K562 (cell line): ENCODE results near the gene IL17RC. TPM values are rescaled to one million over a fixed set of nuclear protein-coding genes. Genes with fewer than 3 reads are reported as not detected.

Experiments
- CHD1 ChIP-seq: fragments of 200-600 bp; sonication (generic); IDR thresholded peaks from one replicate; pipeline ENCODE4 v1.6.1; 2012; ENCODE audit warnings: mild to moderate bottlenecking, moderate library complexity, low read length, inconsistent platforms
- CTCFL ChIP-seq: IDR thresholded peaks from 2 replicates; pipeline ENCODE4 v1.6.1; 2011; ENCODE audit warnings: borderline replicate concordance, low read depth, mild to moderate bottlenecking, moderate library complexity, low read length; ENCODE audit not compliant: insufficient read depth, poor library complexity, severe bottlenecking
- HNRNPK ChIP-seq: fragments of 200-400 bp; formaldehyde crosslinking; IDR thresholded peaks from one replicate; pipeline ENCODE4 v1.6.1; 2018; ENCODE audit warnings: mild to moderate bottlenecking, low read depth, low read length; ENCODE audit not compliant: poor library complexity, severe bottlenecking
- HOMEZ ChIP-seq: fragments of 250-450 bp; sonication (Bioruptor Pico); IDR thresholded peaks from 2 replicates; pipeline ENCODE4 v1.4.0; 2020; ENCODE audit warnings: mild to moderate bottlenecking, moderate library complexity
- KLF16 ChIP-seq: IDR thresholded peaks from 2 replicates; pipeline ENCODE4 v1.6.1; 2016; ENCODE audit warnings: antibody characterized with exemption
- NR2C2 ChIP-seq, 2 experiments: fragments of 200-800 bp in 1 of 2; sonication (Bioruptor generic) in 1 of 2; sonication (generic) in 1 of 2; formaldehyde crosslinking in 1 of 2; IDR thresholded peaks; 2 replicates each; pipeline versions ENCODE4 v1.6.1 to v1.8.0; 2016 to 2022; ENCODE audit warnings: mild to moderate bottlenecking in 1 of 2, missing compliant biosample characterization in 1 of 2, missing genetic modification characterization in 1 of 2, missing genetic modification reagents in 1 of 2
- RB1 ChIP-seq: fragments of 450-650 bp; IDR thresholded peaks from 2 replicates; pipeline ENCODE4 v1.6.1; 2017; ENCODE audit warnings: low read depth, mild to moderate bottlenecking
- RBM39 ChIP-seq: fragments of 200-400 bp; formaldehyde crosslinking; optimal IDR thresholded peaks from 2 replicates; pipeline ENCODE3; 2018; ENCODE audit warnings: low read depth, low read length
- SUPT5H ChIP-seq: fragments of 450-650 bp; IDR thresholded peaks from 2 replicates; pipeline ENCODE4 v1.6.1; 2016
- TRIM24 ChIP-seq, 2 experiments: fragments of 450-650 bp; IDR thresholded peaks; 2 replicates each; pipeline ENCODE4 v1.6.1; 2016
- TSHZ1 ChIP-seq: fragments of 250-450 bp; sonication (Bioruptor Pico); IDR thresholded peaks from 2 replicates; pipeline ENCODE4 v1.4.0; 2020; ENCODE audit warnings: mild to moderate bottlenecking, moderate library complexity
- ZBTB1 ChIP-seq: sonication (generic); formaldehyde crosslinking; IDR thresholded peaks from 2 replicates; pipeline ENCODE4 v1.8.1; 2023; ENCODE audit warnings: missing genetic modification reagents, low read depth, mild to moderate bottlenecking, borderline replicate concordance
- ZBTB7A ChIP-seq: IDR thresholded peaks from 2 replicates; pipeline ENCODE4 v1.6.1; 2011; ENCODE audit warnings: low read depth, mild to moderate bottlenecking, low read length, moderate library complexity, borderline replicate concordance; ENCODE audit not compliant: control insufficient read depth
- ZFP30 ChIP-seq: fragments of 250-450 bp; sonication (Bioruptor Pico); IDR thresholded peaks from 2 replicates; pipeline ENCODE4 v1.8.0; 2022; ENCODE audit warnings: moderate library complexity, mild to moderate bottlenecking, inconsistent platforms, borderline replicate concordance
- ZFX ChIP-seq: sonication (generic); formaldehyde crosslinking; IDR thresholded peaks from 2 replicates; pipeline ENCODE4 v1.8.0; 2022; ENCODE audit warnings: mild to moderate bottlenecking, missing genetic modification reagents, moderate library complexity
- ZKSCAN1 ChIP-seq: fragments of 150-350 bp; IDR thresholded peaks from 2 replicates; pipeline ENCODE4 v1.6.1; 2016; ENCODE audit warnings: low read depth, low read length
- ZNF224 ChIP-seq: sonication (generic); formaldehyde crosslinking; IDR thresholded peaks from 2 replicates; pipeline ENCODE4 v1.8.0; 2022; ENCODE audit warnings: mild to moderate bottlenecking, missing genetic modification reagents
- polyA plus RNA-seq, 8 experiments: library from polyadenylated mRNA; depleted of rRNA in 4 of 8; stranded (reverse) in 5 of 8; unstranded in 3 of 8; fragments of >200 nt; fragmentation: Nextera tagmentation in 2 of 8; fragmentation: Illumina TruSeq in 1 of 8; extraction: Ambion mirVana in 2 of 8; extraction: Trizol in 1 of 8; gene quantifications; 2 replicates each; pipeline versions ENCODE4 v1.2.1 to v1.2.3, GENCODE V29; 2011 to 2014; ENCODE audit warnings: inconsistent platforms in 1 of 8, missing spikeins in 1 of 8
- total RNA-seq, 7 experiments: library from RNA; depleted of rRNA in 6 of 7; stranded (reverse); fragments of >200 nt in 6 of 7; fragmentation: Illumina TruSeq in 2 of 7; extraction: Trizol in 2 of 7; gene quantifications; 2 replicates each; pipeline versions ENCODE4 v1.2.1 to v1.2.3, GENCODE V29; 2011 to 2021; ENCODE audit warnings: low replicate concordance in 1 of 7
- TF ChIP-seq, protein P1 (sequence below): sonication (generic); formaldehyde crosslinking; IDR thresholded peaks from 2 replicates; pipeline ENCODE4 v1.8.0; 2022; ENCODE audit warnings: mild to moderate bottlenecking, low read depth, missing genetic modification reagents

IL17RC gene
- total and polyA plus RNA-seq, 9 of the 15 experiments (the other 6 are each of a cell fraction or from before 2014, with no cell fraction given): 0.15 to 11.4 (median 7.1) TPM; not detected in 1

DNA sequence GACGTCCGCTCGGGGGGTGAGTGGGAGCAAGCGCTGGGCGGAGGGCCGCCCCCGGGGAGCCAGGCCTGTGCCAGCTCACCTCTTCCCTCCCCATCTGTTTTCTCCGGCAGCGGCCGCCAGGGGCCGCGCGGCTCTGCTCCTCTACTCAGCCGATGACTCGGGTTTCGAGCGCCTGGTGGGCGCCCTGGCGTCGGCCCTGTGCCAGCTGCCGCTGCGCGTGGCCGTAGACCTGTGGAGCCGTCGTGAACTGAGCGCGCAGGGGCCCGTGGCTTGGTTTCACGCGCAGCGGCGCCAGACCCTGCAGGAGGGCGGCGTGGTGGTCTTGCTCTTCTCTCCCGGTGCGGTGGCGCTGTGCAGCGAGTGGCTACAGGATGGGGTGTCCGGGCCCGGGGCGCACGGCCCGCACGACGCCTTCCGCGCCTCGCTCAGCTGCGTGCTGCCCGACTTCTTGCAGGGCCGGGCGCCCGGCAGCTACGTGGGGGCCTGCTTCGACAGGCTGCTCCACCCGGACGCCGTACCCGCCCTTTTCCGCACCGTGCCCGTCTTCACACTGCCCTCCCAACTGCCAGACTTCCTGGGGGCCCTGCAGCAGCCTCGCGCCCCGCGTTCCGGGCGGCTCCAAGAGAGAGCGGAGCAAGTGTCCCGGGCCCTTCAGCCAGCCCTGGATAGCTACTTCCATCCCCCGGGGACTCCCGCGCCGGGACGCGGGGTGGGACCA is 16.1 kb downstream of the IL17RC start (continued):
- TF ChIP-seq, protein P1, sequence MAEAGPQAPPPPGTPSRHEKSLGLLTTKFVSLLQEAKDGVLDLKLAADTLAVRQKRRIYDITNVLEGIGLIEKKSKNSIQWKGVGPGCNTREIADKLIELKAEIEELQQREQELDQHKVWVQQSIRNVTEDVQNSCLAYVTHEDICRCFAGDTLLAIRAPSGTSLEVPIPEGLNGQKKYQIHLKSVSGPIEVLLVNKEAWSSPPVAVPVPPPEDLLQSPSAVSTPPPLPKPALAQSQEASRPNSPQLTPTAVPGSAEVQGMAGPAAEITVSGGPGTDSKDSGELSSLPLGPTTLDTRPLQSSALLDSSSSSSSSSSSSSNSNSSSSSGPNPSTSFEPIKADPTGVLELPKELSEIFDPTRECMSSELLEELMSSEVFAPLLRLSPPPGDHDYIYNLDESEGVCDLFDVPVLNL (CRISPR knock-in tag): 0 out of 2 replicates have a peak, but pooled peaks have one; percentile 28
- TF ChIP-seq ZFX (peak; percentile 91), TRIM24 (IDR thresholded peaks at IDR 0.05) (0 out of 4 replicates have a peak, but pooled peaks of 1 of the 2 experiments have one; percentile 6), ZBTB7A (peak; percentile 80; the same call in 1 of the 2 replicates), KLF16 (peak; percentile 74), HNRNPK (peak; percentile 11), RB1 (peak; percentile 88), ZBTB1 (peak; percentile 55; the same call in 1 of the 2 replicates), NR2C2 (CRISPR knock-in tag; IDR thresholded peaks at IDR 0.05) (0 out of 2 replicates have a peak, but pooled peaks have one; percentile 8), NR2C2 (tag; IDR thresholded peaks at IDR 0.05) (0 out of 2 replicates have a peak, but pooled peaks have one; percentile 44), ZNF224 (CRISPR knock-in tag) (0 out of 2 replicates have a peak, but pooled peaks have one; percentile 14), ZFP30 (no peak), SUPT5H (0 out of 2 replicates have a peak, but pooled peaks have one; percentile 58), ZKSCAN1 (peak; percentile 44; the same call in 1 of the 2 replicates), TSHZ1 (CRISPR knock-in tag) (no peak), HOMEZ (CRISPR knock-in tag) (no peak), CHD1 (peak; percentile 82), CTCFL (peak; percentile 93), RBM39 (no peak)
